GM18951 (cell line): ENCODE data around the gene HECTD1.

ENCODE experiments used
- POLR2A ChIP-seq: IDR thresholded peaks from 4 replicates; pipeline ENCODE4 v1.6.1; 2011; ENCODE audit warnings: mild to moderate bottlenecking; ENCODE audit not compliant: insufficient read length, insufficient read depth; ENCODE audit errors: extremely low read depth
- in situ Hi-C: fragments of 300-500 bp; cut with MboI; formaldehyde crosslinking; loops from one replicate; pipeline ENCODE4 v1.12.0; 2022; ENCODE audit warnings: low sequenced_read_pairs, mixed read lengths, inconsistent platforms; ENCODE audit not compliant: unreplicated experiment

The HECTD1 gene

GRCh38 chr14:31137214-31137889 lies 70.2 kb downstream of the HECTD1 start:
- in situ Hi-C loops = no loop called here
- no peak for TF ChIP-seq POLR2A

- TF ChIP-seq POLR2A = no peak
- in situ Hi-C loops = no loop called here
These were observed 74.5 kb downstream of the HECTD1 start for GRCh38 chr14:31133133-31133532.

- in situ Hi-C loops = no loop called here
- TF ChIP-seq POLR2A = no peak
These were observed 78.7 kb downstream of the HECTD1 start for GRCh38 chr14:31128601-31129526.

- no peak for TF ChIP-seq POLR2A
- in situ Hi-C loops = no loop called here
These were observed 79.9 kb downstream of the HECTD1 start for GRCh38 chr14:31127690-31128089.

GRCh38 chr14:31126680-31127079 lies 80.9 kb downstream of the HECTD1 start:
- TF ChIP-seq POLR2A = no peak
- in situ Hi-C loops = no loop called here

- in situ Hi-C loops = no loop called here
- no peak for TF ChIP-seq POLR2A
These were observed 82.4 kb downstream of the HECTD1 start for GRCh38 chr14:31125231-31125630.

GRCh38 chr14:31124197-31124596 lies 83.4 kb downstream of the HECTD1 start:
- TF ChIP-seq POLR2A = no peak
- in situ Hi-C loops = no loop called here

- in situ Hi-C loops = no loop called here
- TF ChIP-seq POLR2A = no peak
These were observed 84.7 kb downstream of the HECTD1 start for GRCh38 chr14:31122921-31123320.

GRCh38 chr14:31122098-31122611 lies 85.4 kb downstream of the HECTD1 start:
- in situ Hi-C loops = no loop called here
- TF ChIP-seq POLR2A = no peak

GRCh38 chr14:31118892-31119291 lies 88.7 kb downstream of the HECTD1 start:
- in situ Hi-C loops = no loop called here
- TF ChIP-seq POLR2A = no peak

- in situ Hi-C loops = no loop called here
- TF ChIP-seq POLR2A = no peak
These were observed 93.8 kb downstream of the HECTD1 start for GRCh38 chr14:31113794-31114193.

GRCh38 chr14:31110872-31111271 lies 96.7 kb downstream of the HECTD1 start:
- no peak for TF ChIP-seq POLR2A
- in situ Hi-C loops = no loop called here

- in situ Hi-C loops = no loop called here
- no peak for TF ChIP-seq POLR2A
These were observed 98.3 kb downstream of the HECTD1 start for GRCh38 chr14:31109257-31109656.
